PFSK-1 (cell line): Measurements from ENCODE around the gene SPIRE1.

Experiments
- POLR2AphosphoS5 ChIP-seq: IDR thresholded peaks from 2 replicates; pipeline ENCODE4 v1.6.1; 2012; ENCODE audit warnings: low read depth, mild to moderate bottlenecking, control low read depth, low read length, moderate library complexity
- REST ChIP-seq, 2 experiments: IDR thresholded peaks; 2 replicates each; pipeline versions ENCODE4 v1.6.1 to v1.8.0; 2011 to 2012; ENCODE audit warnings: low read depth in 2 of 2, low read length in 2 of 2, control low read depth in 1 of 2, inconsistent platforms in 1 of 2, mild to moderate bottlenecking in 1 of 2, moderate library complexity in 1 of 2; ENCODE audit not compliant: insufficient read depth in 1 of 2
- TAF1 ChIP-seq: IDR thresholded peaks from 2 replicates; pipeline ENCODE4 v1.6.1; 2012; ENCODE audit warnings: low read length, control low read depth, borderline replicate concordance; ENCODE audit not compliant: insufficient read depth

GRCh38 chr18:12406371-12407111 lies 251.4 kb downstream of the SPIRE1 start:
- TF ChIP-seq TAF1 (no peak), POLR2AphosphoS5 (no peak), REST (IDR thresholded peaks at IDR 0.05; ENCODE audit: insufficient read depth in 1 of 2, low read depth in 2 of 2, low read length in 2 of 2) (no peak)
